BJ (cell line): ENCODE measurements around the gene MYOCD. TPM values are rescaled to one million over a fixed set of nuclear protein-coding genes. Genes with fewer than 3 reads are reported as not detected.

Experiments used
- CTCF ChIA-PET: fragments of 350-600 bp; formaldehyde crosslinking; extraction: SDS; loops from one replicate; lab custom pipeline; 2021; ENCODE audit warnings: antibody characterized with exemption, inconsistent platforms; lab: Yijun Ruan, JAX
- POLR2A ChIA-PET: fragments of 300-600 bp; sonication (Branson Sonifier 250); formaldehyde crosslinking; extraction: SDS; loops from one replicate; lab custom pipeline; 2021; ENCODE audit warnings: antibody characterized with exemption; lab: Charles Lee
- DNase-seq: peaks from one replicate; pipeline ENCODE4 v3.0.0-alpha.2; 2011; ENCODE audit warnings: low read depth
- H3K27me3 ChIP-seq: 2 replicates; pipeline ENCODE4 v1.6.0; 2011; ENCODE audit warnings: low read length; ENCODE audit not compliant: control insufficient read depth, insufficient read depth
- H3K36me3 ChIP-seq: 2 replicates; pipeline ENCODE4 v1.5.1; 2011; ENCODE audit warnings: low read length; ENCODE audit not compliant: control insufficient read depth, insufficient read depth
- H3K4me3 ChIP-seq: 2 replicates; pipeline ENCODE4 v1.5.1; 2011; ENCODE audit warnings: low read depth, mild to moderate bottlenecking, control low read depth, low read length
- CTCF ChIP-seq: IDR thresholded peaks from 2 replicates; pipeline ENCODE4 v1.5.1; 2011; ENCODE audit warnings: low read depth, mild to moderate bottlenecking, control low read depth, inconsistent platforms, low read length, moderate library complexity; ENCODE audit not compliant: insufficient read depth
- polyA plus RNA-seq: library from polyadenylated mRNA; depleted of rRNA; stranded (reverse); fragments of >200 nt; gene quantifications from 2 replicates; pipeline ENCODE4 v1.2.3, GENCODE V29; 2011

Gene MYOCD
- polyA plus RNA-seq, 1 experiment, result 18.3 TPM

GRCh38 chr17:12620200-12620720 is 45.4 kb upstream of the MYOCD start:
- H3K36me3 ChIP-seq, result no peaks in the 10 kb centered on the region
- H3K27me3 ChIP-seq, result no peaks in the 10 kb centered on the region
- DNase-seq, result no peak
- no peak overlapping the region for H3K4me3 ChIP-seq
- TF ChIP-seq CTCF, result no peak
- ChIA-PET POLR2A (interaction anchor here (0.6 kb wide), 1 partner anchor 18 kb away, joined by 3 read pairs; no protein-coding TSS in a partner anchor), CTCF (interaction anchor here (0.6 to 1.2 kb wide), 5 partner anchors 11 to 717 kb away, joined by 3 to 5 read pairs (median 3); no protein-coding TSS in a partner anchor)

- Histone ChIP-seq H3K27me3 (no peaks in the 10 kb centered on the region), H3K36me3 (no peaks in the 10 kb centered on the region), H3K4me3 (no peak overlapping the region)
- DNase-seq, result no peak
- TF ChIP-seq CTCF, result no peak
- POLR2A ChIA-PET, result no interaction called here
- CTCF ChIA-PET, result no interaction called here
Measured at GRCh38 chr17:12622726-12623125, 43.0 kb upstream of the MYOCD start.

DNA sequence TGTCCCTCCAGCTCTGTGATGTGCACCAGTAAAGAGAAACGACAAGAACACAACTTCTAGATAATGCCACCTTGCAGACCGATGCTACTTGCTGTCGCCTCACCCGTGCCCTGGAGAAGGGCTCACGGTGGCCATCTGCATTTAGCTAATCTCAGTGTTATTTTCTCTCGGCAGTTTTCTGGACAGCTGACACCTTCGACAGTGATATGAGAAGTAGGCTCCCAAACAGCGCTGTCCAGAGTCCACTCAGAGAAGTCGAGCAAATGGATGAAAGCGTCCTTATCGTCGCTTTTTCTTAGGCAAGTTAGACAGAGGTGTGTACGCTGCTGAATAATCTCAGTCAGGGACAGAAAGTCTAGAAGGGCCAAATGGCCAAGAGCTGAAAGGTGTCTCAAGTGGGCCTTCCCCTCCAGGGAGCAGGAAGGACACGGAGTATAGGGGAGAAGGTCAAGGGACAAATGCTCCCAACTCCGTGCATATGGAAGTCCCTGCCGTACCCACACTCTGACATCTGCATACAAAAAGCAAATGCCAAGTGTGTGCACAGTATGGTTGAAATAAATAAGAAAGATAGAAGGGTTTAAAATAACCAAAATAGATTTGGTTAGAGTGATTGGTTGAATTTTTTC is 42.4 kb upstream of the MYOCD start:
- CTCF ChIA-PET, result no interaction called here
- no peak overlapping the region for H3K4me3 ChIP-seq
- DNase-seq, result no peak
- H3K36me3 ChIP-seq, result no peaks in the 10 kb centered on the region
- POLR2A ChIA-PET, result no interaction called here
- no peak for TF ChIP-seq CTCF
- no peaks in the 10 kb centered on the region for H3K27me3 ChIP-seq

- H3K27me3 ChIP-seq, result no peaks in the 10 kb centered on the region
- H3K36me3 ChIP-seq, result no peaks in the 10 kb centered on the region
- DNase-seq, result no peak
- ChIA-PET POLR2A (interaction anchor here (0.6 kb wide), 1 partner anchor 368 kb away, joined by 3 read pairs; no protein-coding TSS in a partner anchor), CTCF (interaction anchor here (1.1 kb wide), 1 partner anchor 206 kb away, joined by 4 read pairs; no protein-coding TSS in a partner anchor)
- no peak overlapping the region for H3K4me3 ChIP-seq
- TF ChIP-seq CTCF, result no peak
Measured at GRCh38 chr17:12624211-12624610, 41.5 kb upstream of the MYOCD start.

GRCh38 chr17:12625092-12625491 is 40.6 kb upstream of the MYOCD start:
- ChIA-PET POLR2A (interaction anchor here (0.6 kb wide), 1 partner anchor 369 kb away, joined by 3 read pairs; no protein-coding TSS in a partner anchor), CTCF (interaction anchor here (1.1 kb wide), 1 partner anchor 207 kb away, joined by 4 read pairs; no protein-coding TSS in a partner anchor)
- H3K4me3 ChIP-seq, result no peak overlapping the region
- TF ChIP-seq CTCF, result no peak
- H3K36me3 ChIP-seq, result no peaks in the 10 kb centered on the region
- DNase-seq, result no peak
- H3K27me3 ChIP-seq, result no peaks in the 10 kb centered on the region
